Activated T-helper 17 cell treated with anti-CD3 and anti-CD28 coated beads, Interleukin-2, amount 50 U/mL, for 72 hours (primary cell): ENCODE measurements around the gene TSNAX. TPM values are rescaled to one million over a fixed set of nuclear protein-coding genes. Genes with fewer than 3 reads are reported as not detected.

ENCODE experiments used
- ATAC-seq: fragments of 150-1000 bp; cut with Tn5 transposase; replicated peaks from 2 replicates; pipeline ENCODE4 v1.10.0; 2021; ENCODE audit warnings: mild to moderate bottlenecking, moderate library complexity
- H3K27ac Mint-ChIP-seq: one replicate; pipeline ENCODE4 v1.8.0; 2022; ENCODE audit warnings: mixed read lengths
- H3K27me3 Mint-ChIP-seq: one replicate; pipeline ENCODE4 v1.8.0; 2022; ENCODE audit warnings: mixed read lengths
- H3K36me3 Mint-ChIP-seq: one replicate; pipeline ENCODE4 v1.8.0; 2022; ENCODE audit warnings: low read depth, mild to moderate bottlenecking, mixed read lengths
- H3K4me1 Mint-ChIP-seq: one replicate; pipeline ENCODE4 v1.8.0; 2022; ENCODE audit warnings: mixed read lengths
- H3K4me3 Mint-ChIP-seq: one replicate; pipeline ENCODE4 v1.8.0; 2022; ENCODE audit warnings: mild to moderate bottlenecking, mixed read lengths
- H3K9me3 Mint-ChIP-seq: one replicate; pipeline ENCODE4 v1.8.0; 2022; ENCODE audit warnings: mixed read lengths
- total RNA-seq, 2 donors: library from RNA; stranded (reverse); gene quantifications; one replicate each; pipeline ENCODE4 v1.2.3, GENCODE V29; 2022

The TSNAX gene
- total RNA-seq, 2 donors from 2014 or later: 34.5 to 35.3 TPM

DNA sequence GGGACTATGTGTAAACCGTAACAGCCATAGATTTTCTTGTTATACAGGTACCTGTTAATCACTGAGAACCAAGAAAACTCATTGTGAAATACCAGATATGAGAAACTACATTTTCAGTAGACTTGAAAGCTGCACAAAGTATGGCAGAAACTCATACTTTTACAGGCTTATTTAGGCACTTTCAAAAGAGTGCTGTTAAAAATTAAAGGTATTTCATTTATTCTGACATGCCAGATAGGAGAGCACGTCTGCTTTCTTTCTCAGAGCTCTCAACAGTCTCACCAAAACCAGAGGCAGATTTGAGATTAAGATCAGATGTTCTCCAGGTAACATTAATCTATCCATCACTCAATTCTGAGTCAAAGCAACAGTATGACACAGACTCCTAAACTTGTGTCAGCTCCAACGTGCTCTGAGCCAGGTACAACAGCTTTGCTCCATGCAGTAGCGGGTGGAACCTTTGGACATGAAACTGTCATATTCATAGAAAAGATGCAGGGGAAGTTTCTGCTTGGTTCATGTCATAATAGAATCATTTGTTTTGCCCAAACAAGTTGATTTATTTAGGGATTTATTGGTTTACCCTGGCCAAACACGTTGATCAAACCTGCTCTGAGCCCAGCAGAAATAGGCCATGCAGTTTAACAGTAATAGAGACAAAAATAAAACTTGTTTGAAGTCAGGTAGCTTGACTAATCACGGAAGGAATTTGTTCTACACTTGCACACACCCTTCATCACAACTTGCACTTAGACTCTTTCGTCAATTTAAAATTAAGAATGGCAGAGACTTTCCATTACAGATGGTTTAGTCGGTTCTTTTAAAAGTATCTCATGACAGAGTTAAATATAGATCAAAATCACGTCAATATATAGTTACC lies 20.8 kb upstream of the TSNAX start:
- Mint-ChIP-seq H3K9me3 (no peaks in the 10 kb centered on the region), H3K36me3 (no peaks in the 10 kb centered on the region), H3K4me3 (no peak overlapping the region), H3K27ac (no peak overlapping the region), H3K4me1 (no peaks in the 10 kb centered on the region), H3K27me3 (peaks cover 12% of the 10 kb centered on the region)
- ATAC-seq: peak; percentile 85

DNA sequence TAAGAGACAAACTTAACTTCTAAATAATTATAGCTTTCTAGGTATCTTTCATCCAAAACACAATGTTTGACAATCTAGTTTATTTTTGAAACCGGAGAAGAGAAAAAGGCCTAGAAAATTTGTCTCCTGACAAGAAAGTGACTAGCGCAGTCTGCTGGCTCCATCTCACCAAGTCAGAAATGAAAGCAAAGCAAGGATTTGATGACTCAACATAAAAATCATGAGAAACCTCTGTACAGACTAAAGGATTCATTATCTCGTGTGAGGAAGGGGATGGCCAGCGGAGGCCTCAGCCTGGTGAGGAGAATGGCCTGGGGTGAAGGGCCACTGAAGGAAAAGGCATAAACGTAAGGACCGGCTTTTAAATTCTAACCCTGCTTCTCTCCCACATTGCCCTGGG lies 20.0 kb upstream of the TSNAX start:
- ATAC-seq: no peak
- Mint-ChIP-seq H3K9me3 (no peaks in the 10 kb centered on the region), H3K36me3 (no peaks in the 10 kb centered on the region), H3K4me1 (no peaks in the 10 kb centered on the region), H3K4me3 (no peak overlapping the region), H3K27ac (no peak overlapping the region), H3K27me3 (peaks cover 12% of the 10 kb centered on the region)

DNA sequence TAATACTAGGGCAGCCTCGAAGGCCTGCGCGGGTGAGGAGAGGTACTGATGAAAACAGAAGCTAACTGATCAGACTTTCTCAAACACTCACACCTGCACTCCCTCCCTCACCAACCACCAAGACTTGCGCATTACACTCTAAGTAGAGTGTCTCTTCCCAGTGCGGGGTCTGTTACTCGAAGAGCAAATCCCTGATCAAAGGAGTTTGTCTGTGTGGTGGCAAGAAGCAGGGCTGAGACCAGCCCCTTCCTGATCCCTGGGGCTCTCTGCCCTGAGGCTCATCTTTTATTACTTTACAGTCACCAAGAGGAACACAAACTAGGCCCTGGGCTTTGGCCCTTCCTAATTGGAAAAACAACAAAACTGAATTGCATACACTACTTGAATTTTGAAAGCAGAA lies 19.5 kb upstream of the TSNAX start:
- Mint-ChIP-seq H3K4me1 (no peaks in the 10 kb centered on the region), H3K27ac (no peak overlapping the region), H3K4me3 (no peak overlapping the region), H3K36me3 (no peaks in the 10 kb centered on the region), H3K27me3 (peaks cover 12% of the 10 kb centered on the region), H3K9me3 (no peaks in the 10 kb centered on the region)
- no peak for ATAC-seq

DNA sequence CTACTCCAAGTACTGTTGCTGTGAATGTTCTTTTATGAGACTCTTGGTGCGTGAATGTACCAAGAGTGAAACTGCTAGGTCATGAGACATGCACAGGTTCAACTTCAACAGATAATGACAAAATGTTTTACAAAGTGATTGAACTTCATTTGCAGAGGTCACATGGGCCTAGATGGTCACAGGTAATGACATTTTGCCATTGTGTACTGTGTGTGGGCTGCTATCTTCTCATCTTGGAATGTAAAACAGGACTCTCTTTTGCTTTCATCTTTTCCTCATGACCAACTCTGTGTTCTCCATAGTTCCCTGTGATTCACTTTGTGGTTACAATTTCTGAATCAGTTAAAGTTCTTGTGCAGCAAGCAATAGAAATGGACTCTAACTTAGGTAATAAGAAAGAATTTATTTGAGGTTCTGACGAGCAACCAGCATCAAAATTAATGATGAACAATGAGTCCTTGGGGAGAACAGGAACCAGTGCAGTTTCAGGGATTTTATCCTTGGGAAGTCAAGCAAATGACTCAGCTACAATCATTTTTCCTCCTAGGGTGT lies 16.2 kb upstream of the TSNAX start:
- Mint-ChIP-seq H3K27me3 (peaks cover 14% of the 10 kb centered on the region), H3K27ac (no peak overlapping the region), H3K9me3 (no peaks in the 10 kb centered on the region), H3K36me3 (no peaks in the 10 kb centered on the region), H3K4me3 (no peak overlapping the region), H3K4me1 (no peaks in the 10 kb centered on the region)
- ATAC-seq: peak; percentile 72

DNA sequence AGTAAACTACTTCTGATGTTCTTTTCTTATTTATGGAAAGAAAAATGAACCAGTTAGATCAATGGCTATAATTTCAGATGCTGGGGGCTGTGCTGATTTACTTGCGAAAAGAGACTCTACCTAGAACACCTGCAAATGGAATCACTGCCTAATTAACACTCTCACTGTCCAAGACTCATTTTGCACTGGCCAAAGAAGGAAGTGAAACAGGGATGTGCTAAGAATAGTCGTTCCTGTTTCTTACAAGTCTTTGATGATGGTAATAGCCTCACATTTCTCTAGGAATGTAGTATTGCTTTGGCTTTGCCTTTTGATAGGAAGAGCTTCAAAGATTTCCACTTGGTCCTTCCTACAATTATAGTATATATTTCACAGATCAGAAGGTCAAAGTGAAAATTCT lies 12.7 kb upstream of the TSNAX start:
- Mint-ChIP-seq H3K4me3 (no peak overlapping the region), H3K27me3 (peaks cover 19% of the 10 kb centered on the region), H3K9me3 (no peaks in the 10 kb centered on the region), H3K27ac (no peak overlapping the region), H3K4me1 (no peaks in the 10 kb centered on the region), H3K36me3 (no peaks in the 10 kb centered on the region)
- ATAC-seq: no peak

DNA sequence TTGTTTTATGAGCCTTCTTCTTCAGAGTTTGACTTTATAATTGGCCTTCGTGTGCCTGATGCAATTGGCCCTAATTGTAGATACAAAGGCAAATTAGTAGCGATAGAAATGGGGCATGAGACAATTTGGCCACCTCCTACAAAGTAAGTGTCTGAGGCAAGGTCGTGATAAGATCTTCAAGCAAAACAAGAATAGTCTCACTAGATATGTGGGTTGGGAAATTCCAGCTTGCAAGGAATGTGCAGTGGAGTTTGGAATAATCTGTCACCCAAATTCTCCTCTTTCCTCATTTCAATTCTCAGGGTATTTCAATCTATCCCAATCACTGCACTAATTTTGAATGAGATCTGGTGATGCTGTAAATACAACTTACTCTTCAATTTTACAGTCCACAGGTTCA lies 11.4 kb upstream of the TSNAX start:
- Mint-ChIP-seq H3K4me3 (no peak overlapping the region), H3K27me3 (peaks cover 19% of the 10 kb centered on the region), H3K9me3 (no peaks in the 10 kb centered on the region), H3K4me1 (no peaks in the 10 kb centered on the region), H3K36me3 (no peaks in the 10 kb centered on the region), H3K27ac (no peak overlapping the region)
- ATAC-seq: no peak

DNA sequence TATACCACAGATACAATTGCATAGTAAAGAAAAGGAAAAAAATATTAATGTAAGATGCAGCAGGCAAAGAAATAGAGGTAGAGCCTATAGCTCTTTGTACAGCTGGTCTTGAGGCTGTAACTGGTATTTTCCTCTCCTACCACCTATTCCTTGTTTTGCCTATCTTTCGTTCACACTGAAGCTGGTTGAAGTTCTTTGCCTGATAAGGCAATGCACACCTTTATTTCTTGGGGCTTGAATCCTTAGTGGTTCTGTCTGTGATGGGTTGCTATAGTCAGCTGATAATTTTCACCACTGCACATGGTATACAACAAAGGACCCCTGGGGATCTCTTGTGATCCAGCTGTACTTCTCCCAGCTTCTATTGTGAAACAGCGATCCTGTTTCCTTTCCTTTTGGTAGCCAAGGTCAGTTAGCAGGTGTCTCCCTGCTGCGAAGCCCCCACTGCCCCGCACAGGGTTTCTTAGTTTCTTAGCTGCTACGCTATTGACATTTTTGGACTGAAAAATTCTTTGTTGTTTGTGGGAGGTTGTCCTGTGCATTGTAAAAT lies 9.9 kb upstream of the TSNAX start:
- Mint-ChIP-seq H3K4me3 (no peak overlapping the region), H3K36me3 (peaks cover 3% of the 10 kb centered on the region), H3K4me1 (no peaks in the 10 kb centered on the region), H3K27me3 (peaks cover 19% of the 10 kb centered on the region), H3K27ac (no peak overlapping the region), H3K9me3 (no peaks in the 10 kb centered on the region)
- ATAC-seq: no peak

DNA sequence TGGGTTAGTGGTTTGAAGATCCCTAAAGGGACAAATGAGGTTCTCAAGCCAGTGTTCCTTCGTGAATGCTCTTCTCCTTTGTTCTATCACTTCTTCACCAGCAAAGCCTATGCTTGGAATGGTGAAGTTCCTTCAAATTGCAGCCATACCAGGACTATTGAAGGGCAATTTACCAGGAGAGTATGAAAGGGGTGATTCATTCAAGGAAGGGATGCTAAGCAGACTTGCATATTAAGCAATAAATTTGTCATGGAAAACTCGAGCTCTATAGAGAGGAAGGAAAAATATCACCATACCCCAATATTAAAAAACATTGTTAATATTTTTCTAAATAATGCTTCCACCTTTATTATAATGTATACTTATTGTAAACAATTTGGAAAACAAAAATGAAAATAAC lies 9.3 kb upstream of the TSNAX start:
- Mint-ChIP-seq H3K9me3 (no peaks in the 10 kb centered on the region), H3K27me3 (peaks cover 19% of the 10 kb centered on the region), H3K36me3 (peaks cover 6% of the 10 kb centered on the region), H3K4me3 (no peak overlapping the region), H3K4me1 (no peaks in the 10 kb centered on the region), H3K27ac (no peak overlapping the region)
- ATAC-seq: no peak

DNA sequence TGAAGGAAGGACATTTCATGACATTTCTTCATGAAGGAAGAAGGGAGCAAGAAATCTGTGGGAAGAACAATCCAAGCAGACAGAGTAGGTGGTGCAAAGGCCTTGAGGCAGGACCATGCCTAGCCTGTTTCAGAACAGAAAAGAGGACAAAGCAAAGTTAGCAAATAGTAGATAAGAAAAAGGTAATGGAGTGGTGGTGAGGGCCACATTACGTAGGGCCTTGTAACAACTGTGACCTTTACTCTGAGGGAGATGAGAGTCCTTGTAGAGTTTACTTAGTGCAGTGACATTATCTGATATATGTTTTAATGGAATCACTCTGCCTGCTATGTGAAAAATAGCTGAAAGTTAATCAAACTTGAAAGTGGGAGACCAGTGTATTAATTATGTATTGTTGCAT lies 6.4 kb upstream of the TSNAX start:
- Mint-ChIP-seq H3K36me3 (peaks cover 6% of the 10 kb centered on the region), H3K27me3 (peaks cover 11% of the 10 kb centered on the region), H3K27ac (no peak overlapping the region), H3K4me1 (peaks cover 7% of the 10 kb centered on the region), H3K4me3 (no peak overlapping the region), H3K9me3 (no peaks in the 10 kb centered on the region)
- no peak for ATAC-seq

DNA sequence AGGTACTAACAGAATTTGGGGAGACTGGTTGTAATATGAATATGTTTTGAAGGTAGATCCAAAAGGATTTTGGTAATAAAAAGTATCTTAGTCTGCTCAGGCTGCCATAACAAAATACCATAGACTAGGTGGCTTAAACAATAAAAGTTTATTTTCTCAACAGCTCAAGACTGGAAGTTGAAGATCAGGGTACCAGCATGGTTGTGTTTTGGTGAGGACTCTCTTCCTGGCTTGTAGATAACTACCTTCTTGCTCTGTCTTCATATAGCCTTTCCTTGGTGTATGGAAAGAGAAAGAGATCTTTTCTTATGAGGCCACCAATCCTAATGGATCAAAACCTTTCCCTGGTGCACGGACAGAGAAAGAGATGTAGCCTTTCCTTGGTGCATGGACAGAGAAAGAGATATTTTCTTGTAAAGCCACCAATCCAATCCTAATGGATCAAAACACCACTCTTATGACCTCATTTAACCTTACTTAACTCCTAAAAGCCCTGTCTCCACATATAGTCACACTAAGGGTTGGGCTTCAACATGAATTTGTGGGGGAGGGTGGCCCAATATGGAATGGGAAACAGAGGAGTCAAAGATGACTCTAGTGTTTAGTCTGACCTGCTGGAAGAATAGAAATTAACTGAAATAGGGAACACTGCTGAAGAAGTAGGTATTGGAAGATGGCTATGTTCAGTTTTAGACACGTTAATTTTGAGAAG lies 5.4 kb upstream of the TSNAX start:
- H3K36me3 Mint-ChIP-seq: peaks cover 11% of the 10 kb centered on the region
- peaks cover 1% of the 10 kb centered on the region for H3K27me3 Mint-ChIP-seq
- H3K9me3 Mint-ChIP-seq: no peaks in the 10 kb centered on the region
- peaks cover 14% of the 10 kb centered on the region for H3K4me1 Mint-ChIP-seq
- H3K27ac Mint-ChIP-seq: no peak overlapping the region
- no peak overlapping the region for H3K4me3 Mint-ChIP-seq
- no peak for ATAC-seq

DNA sequence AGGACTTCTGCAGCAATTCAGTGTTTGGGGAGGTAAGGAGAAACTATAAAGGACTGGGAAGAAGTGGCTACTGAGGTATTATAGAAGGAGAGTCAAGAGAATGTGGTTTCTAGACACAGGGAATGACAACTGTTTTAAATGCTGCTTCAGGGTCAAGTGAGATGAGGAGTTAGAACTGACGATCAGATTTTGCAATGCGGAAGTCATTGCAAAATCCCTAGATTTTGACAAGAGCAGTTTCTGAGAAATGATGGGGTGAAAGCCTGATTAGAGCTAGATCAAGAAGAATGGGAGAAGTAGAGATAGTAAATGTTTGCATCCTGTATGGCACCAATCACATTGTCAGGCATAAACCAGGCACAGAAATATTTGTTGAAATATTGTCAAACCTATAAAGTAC lies 4.7 kb upstream of the TSNAX start:
- Mint-ChIP-seq H3K27me3 (no peaks in the 10 kb centered on the region), H3K27ac (no peak overlapping the region), H3K9me3 (no peaks in the 10 kb centered on the region), H3K36me3 (peaks cover 15% of the 10 kb centered on the region), H3K4me1 (peaks cover 14% of the 10 kb centered on the region), H3K4me3 (no peak overlapping the region)
- no peak for ATAC-seq

DNA sequence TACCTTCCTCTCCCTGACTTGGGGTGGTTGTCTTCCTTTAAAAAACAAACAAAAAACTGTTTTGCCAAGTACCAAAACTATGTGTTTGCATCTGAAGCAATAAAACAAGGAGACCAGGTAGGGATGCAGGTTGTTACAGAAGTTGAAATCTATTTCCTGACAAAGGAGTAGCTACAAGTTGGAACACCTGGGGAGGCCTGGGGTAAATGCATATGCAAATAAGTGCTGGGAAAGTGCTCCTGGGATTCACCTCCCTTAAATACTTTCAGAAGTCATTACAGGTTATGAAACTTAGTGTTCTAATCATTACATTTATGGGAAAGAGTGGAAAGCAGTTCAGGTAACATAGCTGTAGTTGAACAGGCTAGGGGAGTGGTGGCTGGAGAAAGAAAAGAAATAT lies 1.9 kb upstream of the TSNAX start:
- H3K4me1 Mint-ChIP-seq: peaks cover 23% of the 10 kb centered on the region
- no peak for ATAC-seq
- peak overlapping the region; percentile 97 for H3K4me3 Mint-ChIP-seq
- no peaks in the 10 kb centered on the region for H3K27me3 Mint-ChIP-seq
- no peaks in the 10 kb centered on the region for H3K9me3 Mint-ChIP-seq
- peaks cover 35% of the 10 kb centered on the region for H3K36me3 Mint-ChIP-seq
- peak overlapping the region; percentile 98 for H3K27ac Mint-ChIP-seq

DNA sequence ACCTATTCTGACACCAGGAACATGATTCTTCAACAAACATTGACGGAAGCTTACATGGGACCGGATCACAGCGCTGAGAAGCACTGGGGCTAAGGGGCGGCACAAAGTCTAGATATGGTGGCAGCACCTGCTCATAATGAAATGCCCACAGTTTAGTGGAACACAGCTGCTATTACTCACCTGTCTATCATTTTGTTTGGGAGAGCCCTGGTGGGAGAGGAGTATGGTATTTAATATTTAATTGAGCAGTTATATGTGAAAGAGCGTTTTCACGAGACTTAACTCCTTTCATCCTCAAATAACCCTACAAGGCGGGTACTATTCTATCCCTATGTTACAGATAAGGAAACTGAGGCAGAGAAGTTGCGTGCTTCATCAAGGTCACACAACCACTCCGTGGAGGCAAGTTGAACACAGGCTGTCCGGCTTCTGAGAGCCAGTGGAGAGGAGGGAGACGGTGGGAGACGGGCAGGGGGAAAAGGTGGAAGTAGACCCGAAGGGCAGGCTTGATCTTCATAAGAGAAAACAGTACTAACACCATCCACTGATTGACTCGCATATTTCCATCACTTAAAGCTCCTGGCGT lies 790 bp upstream of the TSNAX start:
- H3K27me3 Mint-ChIP-seq: no peaks in the 10 kb centered on the region
- H3K9me3 Mint-ChIP-seq: no peaks in the 10 kb centered on the region
- H3K27ac Mint-ChIP-seq: peak overlapping the region; percentile 98
- peak overlapping the region; percentile 97 for H3K4me3 Mint-ChIP-seq
- peaks cover 27% of the 10 kb centered on the region for H3K4me1 Mint-ChIP-seq
- peak; percentile 11 for ATAC-seq
- peaks cover 47% of the 10 kb centered on the region for H3K36me3 Mint-ChIP-seq

DNA sequence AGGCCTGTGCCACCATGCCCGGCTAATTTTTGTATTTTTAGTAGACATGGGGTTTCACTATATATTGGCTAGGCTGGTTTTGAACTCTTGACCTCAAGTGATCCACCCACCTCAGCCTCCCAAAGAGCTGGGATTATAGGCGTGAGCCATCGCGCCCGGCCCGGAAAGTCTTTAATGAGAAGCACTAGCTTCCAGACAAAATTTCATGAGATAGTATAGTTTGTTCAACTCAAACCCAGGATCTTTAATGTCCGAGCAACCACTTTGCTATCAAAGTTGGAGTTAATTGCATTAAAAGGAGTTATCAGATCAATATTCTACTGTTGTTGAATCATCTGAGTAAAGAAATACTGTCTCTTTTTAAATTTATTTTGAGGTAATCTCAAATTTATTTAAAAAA lies 4.8 kb downstream of the TSNAX start:
- Mint-ChIP-seq H3K36me3 (peaks cover 80% of the 10 kb centered on the region), H3K4me3 (no peak overlapping the region), H3K4me1 (peaks cover 19% of the 10 kb centered on the region), H3K27me3 (no peaks in the 10 kb centered on the region), H3K27ac (no peak overlapping the region), H3K9me3 (no peaks in the 10 kb centered on the region)
- ATAC-seq: no peak
